HG03457 (cell line): ENCODE results near the gene TBX6.
"Not testable (repeated sequence)": the region's sequence is repeated elsewhere in the genome, so short reads cannot be mapped to it uniquely, and the experiment has no call there.

Experiments
- ATAC-seq: cut with Tn5 transposase; IDR thresholded peaks from one replicate; pipeline ENCODE4 v1.9.1; 2021; ENCODE audit warnings: moderate number of reproducible peaks; ENCODE audit not compliant: unreplicated experiment

The TBX6 gene

DNA sequence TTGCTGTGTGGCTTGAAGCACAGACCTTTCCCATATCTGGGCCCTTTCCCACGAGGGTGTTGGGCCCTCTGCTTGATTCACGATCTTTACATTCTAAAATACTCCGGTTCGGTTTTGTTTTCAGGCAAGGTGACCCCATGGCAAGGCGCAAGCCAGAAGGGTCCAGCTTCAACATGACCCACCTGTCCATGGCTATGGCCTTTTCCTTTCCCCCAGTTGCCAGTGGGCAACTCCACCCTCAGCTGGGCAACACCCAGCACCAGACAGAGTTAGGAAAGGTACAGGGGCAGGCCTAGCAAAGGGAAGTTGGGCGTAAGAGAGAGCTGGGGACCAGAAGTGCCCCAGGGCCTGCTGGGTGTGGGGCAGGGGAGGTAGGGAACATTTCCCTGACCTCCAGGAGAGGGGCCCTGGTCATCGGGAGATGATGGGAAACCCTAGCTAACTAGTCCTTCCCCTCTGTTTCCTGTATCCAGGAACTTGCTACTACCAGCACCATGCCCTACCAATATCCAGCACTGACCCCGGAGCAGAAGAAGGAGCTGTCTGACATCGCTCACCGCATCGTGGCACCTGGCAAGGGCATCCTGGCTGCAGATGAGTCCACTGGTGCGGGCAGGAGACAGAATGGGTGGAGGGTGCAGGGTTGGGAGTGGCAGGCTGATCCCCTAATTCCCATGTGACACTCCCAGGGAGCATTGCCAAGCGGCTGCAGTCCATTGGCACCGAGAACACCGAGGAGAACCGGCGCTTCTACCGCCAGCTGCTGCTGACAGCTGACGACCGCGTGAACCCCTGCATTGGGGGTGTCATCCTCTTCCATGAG lies 24.8 kb downstream of the TBX6 start:
- ATAC-seq, result no peak

DNA sequence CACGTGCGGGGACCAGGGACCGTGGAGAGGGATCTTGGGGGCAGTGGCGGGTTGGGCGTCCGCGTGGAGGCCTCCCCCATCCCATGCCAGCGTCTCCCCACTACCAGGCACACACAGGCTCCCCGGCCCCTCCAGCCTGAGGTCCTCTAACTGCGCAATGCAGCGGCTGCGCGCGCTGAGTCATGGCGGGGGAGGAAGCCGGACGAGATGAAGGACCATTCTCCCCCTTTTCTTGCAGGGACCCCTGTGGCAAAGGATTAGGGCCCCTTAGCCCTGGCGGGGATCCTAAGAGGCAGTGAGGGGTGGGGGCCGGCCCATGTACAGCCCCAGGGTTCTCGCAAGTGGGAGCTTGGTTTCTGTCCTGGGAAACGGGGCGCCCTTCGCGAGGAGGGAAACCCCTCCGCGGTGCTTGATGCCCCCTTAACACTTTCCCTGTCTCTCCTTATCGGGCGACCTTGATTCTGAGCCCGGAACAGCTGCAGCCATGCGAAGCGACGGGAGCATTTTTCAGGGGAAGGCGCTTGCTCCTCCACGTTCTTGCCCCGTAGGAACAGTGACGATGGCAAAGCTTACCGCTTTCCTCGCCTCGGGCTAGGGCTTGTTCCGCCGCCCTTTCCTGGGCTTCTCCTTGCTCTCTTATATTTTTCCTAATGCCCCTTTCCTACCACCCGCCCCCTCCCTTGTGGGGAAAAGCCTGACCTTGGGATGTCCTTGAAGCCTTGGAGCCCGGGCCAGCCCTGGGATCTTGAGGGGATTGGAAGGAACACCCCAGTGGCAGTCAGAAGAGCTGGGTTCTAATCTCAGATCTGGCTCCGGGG lies 25.6 kb downstream of the TBX6 start:
- ATAC-seq, result no peak

DNA sequence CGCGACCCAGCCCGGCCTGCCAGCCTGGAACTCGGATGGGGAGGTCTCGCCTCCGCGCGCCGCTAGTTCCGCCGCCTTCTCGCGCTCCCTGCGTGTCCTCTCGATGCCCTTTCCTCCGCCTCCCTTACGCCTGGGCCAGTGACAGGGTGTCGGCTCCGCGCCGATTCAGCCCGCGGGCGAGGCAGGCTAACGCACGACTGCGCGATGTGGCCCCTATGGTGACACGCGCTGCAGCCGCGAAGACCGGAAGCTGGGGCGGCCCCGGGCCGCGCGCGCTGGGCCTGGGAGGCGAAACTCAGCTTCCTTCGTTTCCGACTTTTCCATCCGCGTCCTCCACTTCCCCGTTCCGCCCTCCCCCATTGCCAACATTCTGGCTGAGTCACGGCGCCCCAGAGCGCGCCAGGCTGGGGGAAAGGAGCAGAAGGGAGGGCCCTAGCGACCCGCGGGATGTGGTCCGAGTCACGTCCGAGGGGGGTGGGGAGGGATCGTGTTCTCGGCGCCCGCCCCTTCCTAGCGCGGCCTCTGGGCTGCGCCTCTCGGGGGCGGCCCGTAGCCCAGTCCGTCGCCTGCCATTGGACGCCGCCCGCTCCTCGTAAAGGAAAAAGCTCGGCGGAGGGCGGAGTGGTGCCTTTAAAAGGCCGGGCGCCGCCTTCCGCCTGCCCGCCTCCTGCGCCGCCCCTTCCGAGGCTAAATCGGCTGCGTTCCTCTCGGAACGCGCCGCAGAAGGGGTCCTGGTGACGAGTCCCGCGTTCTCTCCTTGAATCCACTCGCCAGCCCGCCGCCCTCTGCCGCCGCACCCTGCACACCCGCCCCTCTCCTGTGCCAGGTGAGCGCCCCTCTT lies 26.4 kb downstream of the TBX6 start, which contains the start of gene ALDOA:
ALDOA (plus strand) TSS at position 659 of the 841 bp plus-strand sequence. CDS start 1,138 bp downstream, outside the sequence.
- ATAC-seq, result peak; percentile 72

DNA sequence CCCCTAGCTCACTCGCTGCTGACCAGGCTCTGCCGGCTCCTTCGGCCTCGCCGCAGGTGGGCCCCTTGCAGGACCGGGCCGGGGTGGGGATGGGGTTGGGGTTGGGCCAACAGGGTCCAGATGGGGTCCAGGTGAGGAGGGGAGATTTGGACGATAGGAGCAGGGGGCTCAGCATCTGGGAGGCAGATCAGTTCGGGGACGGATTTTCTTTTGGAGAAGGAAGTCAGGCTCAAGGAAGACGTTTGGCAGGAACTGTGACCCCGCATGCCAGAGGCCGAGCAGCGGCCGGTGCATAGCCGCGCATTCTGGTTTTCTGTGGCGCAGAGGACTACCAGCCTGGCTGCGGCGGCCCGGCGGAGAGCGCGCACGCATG lies 27.0 kb downstream of the TBX6 start:
- ATAC-seq, result no peak

DNA sequence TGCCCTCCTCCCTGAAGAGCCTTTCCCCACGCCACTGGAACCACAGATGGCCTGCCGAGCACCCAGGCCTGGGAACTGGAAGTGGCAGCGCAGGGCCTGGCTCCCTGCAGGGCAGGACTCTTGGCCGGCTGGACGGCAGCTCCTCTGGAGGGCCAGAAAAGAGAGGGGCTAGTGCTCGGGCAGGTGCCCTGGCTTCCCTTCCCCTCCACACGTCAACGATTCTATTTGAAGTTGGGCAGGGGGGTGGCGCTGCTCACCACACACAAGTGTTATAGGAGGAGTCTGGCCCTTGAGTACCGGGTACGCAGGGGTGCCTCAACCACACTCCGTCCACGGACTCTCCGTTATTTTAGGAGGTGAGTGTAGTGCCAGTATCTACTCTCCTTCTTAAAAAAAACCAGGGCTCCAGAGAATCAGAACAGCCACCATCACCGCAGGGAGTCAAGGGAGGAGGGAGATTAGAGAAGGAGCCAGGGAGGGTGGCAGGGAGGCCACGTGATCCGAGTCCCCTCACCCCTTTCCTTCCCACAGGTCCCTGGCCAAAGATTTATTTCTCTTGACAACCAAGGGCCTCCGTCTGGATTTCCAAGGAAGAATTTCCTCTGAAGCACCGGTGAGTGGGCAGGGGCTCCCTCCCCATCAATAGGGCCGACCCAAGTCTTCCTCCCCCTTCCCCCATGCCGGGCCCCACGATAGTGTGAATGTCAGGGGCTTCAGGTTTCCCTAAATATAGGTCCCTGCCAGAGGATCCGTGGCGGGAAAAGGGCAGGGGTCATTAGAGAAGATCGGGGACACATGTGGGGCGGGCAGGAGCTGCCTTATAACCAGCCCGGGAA lies 27.6 kb downstream of the TBX6 start:
- ATAC-seq, result no peak

DNA sequence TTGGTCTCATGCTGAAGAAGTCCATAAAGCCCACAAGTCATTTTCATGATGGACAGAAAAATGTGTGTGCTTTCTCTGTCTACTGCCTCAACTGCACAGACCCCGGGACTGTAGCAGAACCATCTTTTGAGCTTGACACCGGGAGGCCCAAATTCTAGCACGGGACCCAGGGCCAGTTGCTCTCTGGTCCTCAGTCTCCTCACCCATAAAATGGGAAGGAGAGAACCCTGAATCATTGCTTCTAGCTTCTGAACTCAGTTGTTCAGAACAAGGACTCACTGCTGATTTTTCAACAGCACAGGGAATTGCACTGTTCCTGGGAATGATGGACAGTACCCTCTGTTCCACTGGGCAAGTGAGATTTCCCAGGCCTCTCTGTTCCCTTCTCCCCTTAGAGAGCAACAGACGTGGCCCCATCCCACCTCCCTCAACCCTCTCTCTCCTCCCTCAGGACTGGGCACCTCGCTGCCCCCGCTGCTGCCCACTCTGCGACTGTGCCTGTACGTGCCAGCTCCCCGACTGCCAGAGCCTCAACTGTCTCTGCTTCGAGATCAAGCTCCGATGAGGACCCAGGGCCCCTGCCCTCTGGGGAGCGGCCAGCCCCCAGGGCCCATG lies 28.3 kb downstream of the TBX6 start:
- no peak for ATAC-seq

DNA sequence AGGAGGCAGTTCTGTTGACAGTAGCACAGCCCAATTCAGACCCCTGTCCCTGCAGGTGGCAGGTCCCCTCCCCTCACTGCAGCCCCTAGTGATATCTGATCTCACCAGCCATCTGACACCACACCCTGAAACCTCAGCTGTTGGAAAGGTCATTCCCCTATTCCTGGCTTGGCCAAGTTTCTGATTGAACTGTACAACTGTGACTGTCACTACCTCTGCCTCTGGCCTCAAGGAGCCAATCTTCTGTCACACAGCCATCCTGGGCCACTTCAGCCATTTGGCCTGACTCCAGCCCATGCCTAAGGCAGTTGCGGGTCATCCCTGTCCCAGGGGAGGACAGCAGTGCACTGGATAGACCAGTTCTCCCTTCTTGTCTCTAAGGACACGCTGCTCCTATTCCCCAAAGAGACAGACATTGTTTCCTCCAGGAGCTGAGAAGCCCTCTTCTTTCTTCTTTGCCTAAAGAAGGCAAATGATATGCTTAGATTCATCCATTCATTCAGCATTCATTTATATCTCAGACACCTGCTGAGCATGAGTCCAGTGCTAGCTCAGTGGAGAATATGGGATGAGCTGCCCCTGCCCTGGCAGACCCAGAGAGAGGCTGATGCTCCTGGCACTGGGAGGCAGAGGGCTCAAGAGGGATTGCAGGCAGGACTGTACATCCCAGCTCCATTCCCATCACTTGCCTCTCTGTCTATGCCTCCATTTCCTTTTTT lies 30.7 kb downstream of the TBX6 start:
- ATAC-seq, result no peak

DNA sequence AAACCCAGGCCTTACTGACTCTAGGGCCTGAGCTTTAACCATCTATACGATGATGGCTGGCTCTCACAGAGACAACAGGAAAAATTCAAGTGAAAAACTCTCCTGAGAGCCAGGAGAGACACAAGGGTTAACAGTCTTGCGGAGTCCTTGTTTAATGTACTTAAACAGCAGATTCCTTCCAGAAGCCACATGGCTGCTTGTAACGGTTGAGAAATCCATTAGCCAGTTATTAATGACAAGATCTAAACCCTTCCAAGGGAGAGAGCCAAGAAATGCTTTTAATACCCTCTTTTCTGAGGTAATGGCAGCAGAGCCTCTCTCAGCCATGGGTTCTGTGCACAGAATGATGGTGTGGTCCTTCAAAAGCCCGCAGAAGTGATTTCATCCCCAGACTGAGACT lies 31.4 kb downstream of the TBX6 start:
- ATAC-seq, result no peak

DNA sequence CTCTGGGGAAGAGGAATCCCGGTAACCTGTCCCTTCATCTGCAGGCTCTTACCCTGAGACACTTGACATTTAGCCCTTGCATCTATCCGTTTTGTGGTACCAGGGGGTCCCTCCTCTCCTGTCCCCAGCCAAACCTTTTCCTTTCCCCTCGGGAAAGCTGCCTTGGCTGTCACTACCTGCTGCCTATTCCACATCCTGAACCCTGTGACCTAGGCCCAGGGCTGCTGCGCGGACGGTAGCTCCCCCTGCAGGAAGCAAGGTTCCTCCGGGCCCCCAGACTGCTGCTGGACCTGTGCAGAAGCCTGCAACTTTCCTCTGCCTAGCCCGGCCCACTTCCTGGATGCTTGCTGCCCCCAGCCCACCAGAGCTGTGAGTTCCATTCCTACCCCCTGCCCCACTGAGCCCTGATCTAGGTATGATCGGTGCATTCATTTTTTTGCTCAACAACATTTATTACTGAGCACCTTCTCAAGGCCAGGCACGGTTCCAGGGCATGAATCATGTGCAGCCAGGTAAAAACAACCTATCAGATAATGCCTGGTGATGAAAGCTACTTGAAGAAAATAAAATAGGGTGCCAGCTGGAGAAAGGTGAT lies 36.7 kb downstream of the TBX6 start:
- ATAC-seq, result no peak

DNA sequence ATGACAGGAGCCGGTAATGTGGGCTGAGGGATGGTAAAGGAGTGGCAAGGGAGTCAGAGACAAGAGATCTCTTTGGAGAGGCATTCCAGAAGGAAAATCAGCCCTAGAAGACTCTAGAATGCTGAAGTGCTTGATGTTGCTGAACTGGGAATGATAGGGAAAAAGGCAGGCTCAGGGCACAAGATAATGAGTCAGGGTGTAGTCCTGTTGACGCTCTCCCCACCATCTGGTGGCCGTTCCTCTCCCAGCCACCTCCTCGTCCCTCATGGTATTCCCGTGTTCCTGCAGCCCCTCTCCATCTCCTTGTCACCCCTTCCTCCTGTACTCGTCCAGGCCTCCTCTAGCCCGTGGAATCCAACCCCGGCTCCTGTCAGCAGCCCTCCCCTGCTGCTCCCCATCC lies 37.3 kb downstream of the TBX6 start:
- no peak for ATAC-seq

DNA sequence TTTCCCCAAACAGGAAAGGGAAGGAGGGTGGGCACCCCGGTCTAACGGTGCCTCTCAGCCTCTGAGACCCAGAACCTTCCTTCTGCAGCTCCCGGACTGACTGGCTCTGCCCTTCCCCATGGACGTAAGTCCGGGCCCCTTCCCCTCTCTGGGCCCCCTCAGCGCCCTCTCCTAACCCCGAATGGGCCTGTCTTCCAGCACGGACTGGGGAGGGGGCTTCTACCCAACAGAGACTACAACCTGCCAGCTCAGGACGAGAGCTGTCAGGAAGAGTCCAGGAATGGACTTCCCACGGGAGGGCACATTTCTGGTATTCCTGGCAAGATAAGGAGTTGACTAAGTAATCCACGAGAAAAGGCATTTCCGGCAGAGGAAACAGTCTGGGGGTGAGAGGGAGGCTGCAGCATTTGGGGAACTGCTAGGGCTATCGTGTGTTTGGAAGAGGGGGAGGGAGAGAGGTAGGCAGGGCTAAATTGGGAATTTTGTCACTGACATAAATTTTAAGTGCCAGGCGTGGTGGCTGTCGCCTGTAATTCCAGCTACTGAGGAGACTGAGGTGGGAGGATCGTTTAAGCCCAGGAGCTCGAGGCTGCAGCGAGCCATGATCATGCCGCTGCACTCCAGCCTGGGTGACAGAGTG lies 38.2 kb downstream of the TBX6 start:
- ATAC-seq, result no peak

DNA sequence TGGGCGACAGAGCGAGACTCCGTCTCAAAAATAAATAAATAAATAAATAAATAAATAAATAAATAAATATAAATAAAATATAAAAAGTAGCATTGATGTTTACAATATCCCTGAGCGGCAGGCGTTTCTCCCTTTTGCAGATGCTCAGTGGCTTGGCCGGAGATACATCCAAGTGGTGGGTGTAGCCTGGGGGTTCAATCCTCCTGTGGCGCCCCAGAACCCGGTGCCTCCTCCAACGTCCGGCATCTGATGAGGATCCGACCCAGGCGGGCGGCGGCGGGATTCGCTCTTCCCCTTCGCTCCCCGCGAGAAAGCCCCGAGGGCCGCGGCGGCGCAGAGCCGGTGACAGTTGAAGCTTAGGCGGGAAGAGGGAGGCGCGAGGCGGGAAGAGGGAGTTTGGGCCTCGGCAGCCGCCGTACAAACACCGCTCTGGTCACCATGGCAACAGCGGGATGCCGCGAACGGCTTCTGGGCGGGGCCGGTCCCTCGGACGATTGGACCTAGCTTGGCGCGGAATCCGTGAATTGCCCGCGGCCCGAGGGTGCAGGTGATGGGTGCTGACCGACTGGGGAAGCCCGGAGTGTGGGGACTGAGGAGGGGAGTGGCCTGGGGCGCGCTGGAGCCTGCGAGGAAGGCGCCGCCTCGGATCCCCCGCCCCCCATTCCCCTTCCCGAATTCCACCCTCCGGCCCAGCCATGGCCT lies 38.9 kb downstream of the TBX6 start:
- ATAC-seq, result peak; percentile 43

DNA sequence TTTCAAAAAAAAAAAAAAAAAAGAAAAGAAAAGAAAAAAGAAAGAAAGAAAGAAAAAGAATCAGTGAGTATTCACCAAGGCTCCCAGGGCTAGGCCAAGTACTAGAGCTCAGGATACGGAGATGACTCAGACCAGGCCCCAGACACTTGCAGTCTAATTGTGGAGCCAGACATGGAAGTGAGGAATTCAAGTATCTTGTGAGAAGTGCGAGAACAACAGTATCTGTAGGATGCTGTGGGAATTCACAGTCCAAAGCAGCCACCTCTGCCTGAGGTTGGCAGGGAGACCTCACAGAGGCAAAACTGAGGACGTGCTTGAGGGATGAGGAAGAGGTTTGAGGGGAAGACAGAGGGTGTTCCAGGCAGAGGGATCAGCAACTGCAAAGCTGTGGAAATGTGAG lies 40.2 kb downstream of the TBX6 start:
- ATAC-seq, result no peak

DNA sequence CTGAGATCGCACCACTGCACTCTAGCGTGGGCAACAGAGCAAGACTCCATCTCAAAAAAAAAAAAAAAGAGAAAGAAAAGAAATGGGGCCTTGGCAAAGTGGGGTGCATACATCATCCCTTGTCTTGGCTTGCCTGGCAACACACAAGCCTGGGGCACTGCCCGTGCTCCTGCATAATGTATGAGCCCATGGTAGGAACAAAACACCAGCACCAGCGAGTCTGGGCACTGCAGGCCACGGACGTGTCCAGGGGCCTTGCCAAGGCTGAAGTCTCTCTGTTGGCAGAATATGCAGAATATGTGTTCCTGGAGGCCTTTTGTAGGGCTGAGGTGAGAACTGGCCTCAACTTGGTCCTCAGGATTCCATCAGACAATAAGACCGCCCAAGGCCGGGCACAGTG lies 41.9 kb downstream of the TBX6 start:
- no peak for ATAC-seq

DNA sequence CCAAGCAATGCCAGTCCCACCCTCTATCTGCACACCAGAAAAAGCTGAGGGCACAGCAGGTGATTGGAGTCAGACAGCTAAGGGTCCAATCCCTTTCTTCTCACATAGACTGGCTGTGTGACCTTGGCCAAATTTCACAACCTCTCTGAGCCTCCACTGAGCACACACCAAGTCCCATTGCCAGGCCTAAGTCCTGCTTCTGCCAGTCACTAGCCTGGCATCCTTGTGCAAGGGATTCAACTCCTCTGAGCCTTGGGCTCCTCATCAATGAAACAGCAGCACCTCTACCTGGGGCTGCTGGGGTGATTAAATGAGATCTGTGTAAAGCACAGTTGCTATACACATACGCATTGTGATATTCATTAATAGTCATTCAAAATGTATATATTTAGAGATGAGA lies 45.1 kb downstream of the TBX6 start:
- ATAC-seq, result no peak

DNA sequence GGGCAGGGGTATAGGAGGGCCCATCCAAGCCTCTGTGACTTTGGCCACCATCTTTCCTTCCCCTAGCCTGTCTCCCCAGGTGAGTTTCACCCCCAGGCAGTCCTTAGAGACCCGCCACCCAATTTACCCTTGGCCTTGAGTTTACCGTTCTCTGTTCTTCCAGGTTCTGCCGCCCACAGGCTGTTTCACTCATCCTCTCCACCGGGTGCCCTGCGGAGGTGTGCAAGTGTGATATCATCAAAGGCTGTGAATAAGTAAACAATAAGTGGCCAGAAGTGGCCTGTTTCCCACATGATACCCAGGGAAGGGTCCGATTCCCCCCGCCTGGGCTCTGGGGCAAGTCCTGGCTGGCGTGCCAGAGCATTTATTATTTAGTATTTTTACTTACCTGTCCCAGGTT lies 45.5 kb downstream of the TBX6 start:
- ATAC-seq, result no peak

DNA sequence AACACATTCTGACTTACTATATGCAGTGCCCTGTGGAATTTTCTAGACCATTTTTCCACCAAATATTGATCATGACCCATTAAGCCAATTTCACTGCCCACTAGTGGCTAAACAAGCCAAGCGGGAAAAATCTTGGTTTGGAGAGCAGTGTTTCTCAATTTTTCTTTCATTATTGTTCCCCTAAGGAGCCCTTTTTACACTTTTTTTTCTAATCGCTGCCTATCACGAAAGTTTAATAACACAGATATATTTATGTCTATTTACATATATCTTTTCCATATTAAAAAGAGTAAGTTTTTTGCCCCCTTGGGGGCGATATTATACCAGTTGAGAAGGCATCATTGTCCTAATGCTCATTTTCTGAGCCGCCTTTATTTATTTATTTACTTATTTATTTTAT lies 49.9 kb downstream of the TBX6 start:
- ATAC-seq, result no peak

DNA sequence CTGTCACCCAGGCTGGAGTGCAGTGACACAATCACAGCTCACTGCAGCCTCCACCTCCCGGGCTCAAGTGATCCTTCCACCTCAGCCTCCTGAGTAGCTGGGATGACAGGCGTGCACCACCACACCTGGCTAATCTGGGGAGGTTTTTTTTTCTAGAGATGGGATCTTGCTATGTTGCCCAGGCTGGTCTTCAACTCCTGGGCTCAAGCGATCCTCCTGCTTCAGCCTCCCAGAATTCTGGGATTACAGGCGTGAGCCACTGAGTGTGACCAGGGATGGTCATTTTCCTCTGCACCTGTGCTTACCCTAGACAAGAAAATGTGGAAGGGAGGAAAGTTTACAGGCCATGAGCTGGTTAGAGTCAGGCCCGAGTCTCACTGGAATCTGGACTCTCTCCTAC lies 51.0 kb downstream of the TBX6 start:
- ATAC-seq, result not testable (repeated sequence)
